ENCODE data around the gene TAF1.
"Not testable (repeated sequence)": the region's sequence is repeated elsewhere in the genome, so short reads cannot be mapped to it uniquely, and the experiment has no call there.

Gene TAF1

DNA sequence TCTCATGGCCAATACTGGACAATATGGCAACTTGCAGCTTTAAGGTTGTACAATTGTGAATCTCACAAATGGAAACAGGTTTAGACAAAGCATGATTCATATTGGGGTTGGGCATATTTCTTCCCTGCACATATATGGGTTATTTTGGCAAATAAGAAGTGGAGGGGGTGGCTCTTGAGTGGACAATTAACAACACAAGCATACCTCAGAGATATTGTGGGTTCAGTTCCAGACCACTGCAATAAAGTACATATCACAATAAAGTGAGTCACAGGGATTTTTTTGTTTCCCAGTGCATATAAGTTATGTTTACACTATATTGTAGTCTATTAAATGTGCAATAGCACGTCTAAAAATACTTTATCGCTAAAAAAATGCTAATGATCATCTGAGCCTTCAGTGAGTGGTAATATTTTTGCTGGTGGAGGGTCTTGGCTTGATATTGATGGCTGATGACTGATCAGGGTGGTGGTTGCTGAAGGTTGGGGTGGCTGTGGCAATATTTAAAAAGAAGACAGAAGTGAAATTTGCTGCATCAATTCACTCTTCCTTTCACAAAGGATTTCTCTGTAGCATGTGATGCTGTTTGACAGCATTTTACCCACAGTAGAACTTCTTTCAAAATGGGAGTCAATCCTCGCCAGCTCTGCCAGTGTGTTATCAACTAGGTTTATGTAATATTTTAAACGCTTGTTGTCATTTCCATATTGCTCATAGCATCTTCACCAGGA, 116.2 kb downstream of the TAF1 start:
- H3K4me1 ChIP-seq: peaks cover 0 to 20% (median 0%) of the 10 kb centered on the region in 10 experiments; a peak in 6 of 20 replicates
- no peaks in the 10 kb centered on the region for H3K9me3 ChIP-seq (replicated peaks in 1 of 11)
- no peaks in the 10 kb centered on the region for H3K36me3 ChIP-seq
- TF ChIP-seq Cebpa-rat (IDR thresholded peaks at IDR 0.05): no peak
- H4K20me1 ChIP-seq: no peaks in the 10 kb centered on the region
- peak overlapping the region in 4 of 11 experiments; percentile 21 to 39 (median 26); a peak in 3 of 22 replicates for H3K4me2 ChIP-seq
- H3K27me3 ChIP-seq: peaks cover 34 to 72% (median 48%) of the 10 kb centered on the region in 11 experiments; a peak in 21 of 22 replicates
- peak overlapping the region in 3 of 11 experiments; percentile 41 to 49 (median 42); a peak in 5 of 22 replicates for H3K27ac ChIP-seq
- no peak overlapping the region for H3K4me3 ChIP-seq
- H3K9ac ChIP-seq: no peak overlapping the region

DNA sequence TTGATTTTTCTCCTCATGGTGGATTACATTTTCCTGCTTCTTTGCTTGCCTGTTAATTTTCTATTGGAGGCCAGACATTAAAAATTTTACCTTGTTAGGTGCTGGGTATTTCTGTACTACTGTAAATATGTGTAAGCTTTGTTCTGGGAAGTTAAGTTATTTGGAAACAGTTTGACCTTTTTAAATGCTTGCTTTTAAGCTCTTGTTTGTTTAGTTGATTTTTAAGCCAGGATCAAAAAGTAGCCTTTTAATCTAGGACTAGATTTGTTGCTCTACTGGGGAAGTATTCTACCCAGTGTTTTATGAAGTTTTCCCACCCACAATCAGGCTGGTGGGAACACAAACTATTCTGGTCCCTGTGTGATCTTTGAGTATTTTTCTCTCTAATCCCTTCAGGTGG, 121.7 kb downstream of the TAF1 start:
- H3K9ac ChIP-seq: no peak overlapping the region
- no peak overlapping the region for H3K27ac ChIP-seq
- TF ChIP-seq Cebpa-rat (IDR thresholded peaks at IDR 0.05): no peak

DNA sequence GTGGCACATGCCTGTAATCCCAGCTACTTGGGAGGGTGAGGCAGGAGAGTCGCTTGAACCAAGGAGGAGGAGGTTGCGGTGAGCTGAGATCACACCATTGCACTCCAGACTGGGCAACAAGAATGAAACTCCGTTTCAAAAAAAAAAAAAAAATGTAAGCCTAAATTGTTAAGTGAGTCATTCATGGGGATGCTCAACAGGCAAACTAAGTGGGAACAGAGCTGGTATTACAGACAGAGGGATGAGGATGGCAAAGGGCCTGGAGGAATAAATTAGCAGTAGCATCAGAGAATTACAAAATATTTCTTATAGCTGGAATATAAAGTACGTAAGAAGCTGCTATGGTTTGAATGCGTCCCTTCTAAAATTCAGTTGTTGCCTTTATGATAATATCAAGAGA, 123.4 kb downstream of the TAF1 start:
- Histone ChIP-seq H3K4me3 (no peak overlapping the region), H3K27ac (no peak overlapping the region), H3K9ac (no peak overlapping the region), H4K20me1 (no peaks in the 10 kb centered on the region), H3K9me3 (replicated peaks in 1 of 11) (peaks cover 19 to 29% (median 26%) of the 10 kb centered on the region in 11 experiments), H3K27me3 (peaks cover 28 to 80% (median 65%) of the 10 kb centered on the region in 11 experiments), H3K4me1 (no peaks in the 10 kb centered on the region), H3K4me2 (no peak overlapping the region), H3K36me3 (no peaks in the 10 kb centered on the region)
- TF ChIP-seq Cebpa-rat (IDR thresholded peaks at IDR 0.05): no peak

More for the DNA sequence above, 121.7 kb downstream of the TAF1 start:
- H3K9me3 ChIP-seq (replicated peaks in 1 of 11): peaks cover 7 to 12% (median 10%) of the 10 kb centered on the region in 11 experiments; a peak in 21 of 22 replicates
- peaks cover 23 to 78% (median 60%) of the 10 kb centered on the region in 11 experiments for H3K27me3 ChIP-seq
- H3K4me3 ChIP-seq: no peak overlapping the region
- H4K20me1 ChIP-seq: no peaks in the 10 kb centered on the region
- H3K36me3 ChIP-seq: no peaks in the 10 kb centered on the region
- peaks cover 0 to 6% (median 0%) of the 10 kb centered on the region in 10 experiments; a peak in 5 of 20 replicates for H3K4me1 ChIP-seq
- no peak overlapping the region for H3K4me2 ChIP-seq

DNA sequence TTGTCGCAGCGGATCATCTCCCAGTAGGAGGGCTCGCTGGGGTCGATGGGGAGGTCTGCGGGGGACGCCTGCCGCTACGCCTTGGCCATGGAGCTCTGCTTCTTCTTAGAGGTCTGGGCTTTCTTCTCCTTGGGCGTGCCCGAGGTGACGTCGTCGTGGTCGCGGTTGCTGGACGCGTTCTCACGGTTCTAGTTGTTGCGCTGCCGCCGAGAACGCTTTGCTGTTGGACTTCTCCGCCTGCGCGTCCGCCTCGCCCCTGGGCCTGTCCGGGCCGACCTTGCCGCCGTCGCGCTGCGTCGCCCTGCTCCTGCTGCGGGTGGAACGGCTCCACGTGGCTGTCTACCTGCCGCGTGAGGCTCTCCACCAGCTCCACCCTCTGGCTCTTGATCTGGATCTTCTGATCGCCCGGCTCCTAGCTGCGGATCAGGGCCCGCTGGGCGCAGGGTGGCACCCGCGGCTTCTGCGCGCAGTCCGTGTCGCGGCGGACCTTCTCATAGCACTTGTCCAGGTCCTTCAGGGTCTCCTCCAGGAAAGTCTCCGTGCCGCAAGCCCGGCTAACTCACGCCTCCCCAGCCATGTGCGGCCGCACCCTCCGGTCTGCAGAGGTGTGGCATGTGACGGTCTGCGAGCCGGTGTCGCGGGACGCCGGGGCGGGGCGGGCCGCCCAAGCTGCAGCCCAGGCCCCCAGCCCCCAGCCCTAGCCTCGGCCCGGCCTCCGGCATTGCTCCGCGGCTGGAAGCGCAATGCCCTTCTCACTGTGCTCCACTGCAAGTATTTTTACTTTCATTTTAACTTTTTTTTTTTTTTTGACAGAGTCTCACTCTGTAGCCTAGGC, 126.3 kb downstream of the TAF1 start:
- no peaks in the 10 kb centered on the region for H4K20me1 ChIP-seq
- H3K4me3 ChIP-seq: no peak overlapping the region
- H3K9me3 ChIP-seq (replicated peaks in 1 of 11): peaks cover 28 to 40% (median 35%) of the 10 kb centered on the region in 11 experiments
- H3K9ac ChIP-seq: no peak overlapping the region
- H3K27ac ChIP-seq: no peak overlapping the region
- H3K36me3 ChIP-seq: no peaks in the 10 kb centered on the region
- TF ChIP-seq Cebpa-rat (IDR thresholded peaks at IDR 0.05): no peak
- peaks cover 34 to 83% (median 67%) of the 10 kb centered on the region in 11 experiments for H3K27me3 ChIP-seq
- no peaks in the 10 kb centered on the region for H3K4me1 ChIP-seq
- H3K4me2 ChIP-seq: peak overlapping the region in 2 of 11 experiments; percentile 7 to 23; a peak in 1 of 22 replicates

DNA sequence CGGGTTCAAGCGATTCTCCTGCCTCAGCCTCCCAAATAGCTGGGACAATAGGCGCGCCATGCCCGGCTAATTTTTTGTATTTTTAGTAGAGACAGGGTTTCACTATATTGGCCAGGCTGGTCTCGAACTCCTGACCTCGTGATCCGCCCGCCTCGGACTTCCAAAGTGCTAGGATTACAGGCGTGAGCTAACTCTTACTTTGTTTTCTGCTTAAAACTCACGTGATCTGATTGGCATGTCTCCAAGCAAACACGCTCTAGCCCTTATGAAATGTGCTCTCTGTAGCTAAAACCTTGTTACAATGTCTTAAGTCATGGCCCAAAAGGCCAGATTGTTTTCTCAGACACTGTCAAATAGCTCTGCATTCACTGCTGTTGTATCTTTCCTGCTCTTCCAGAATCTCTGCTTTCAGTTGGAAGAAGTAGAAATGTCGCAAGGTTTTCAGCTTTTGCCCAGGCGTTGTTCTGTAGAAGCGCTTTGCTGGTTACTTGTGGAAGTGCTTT, 127.0 kb downstream of the TAF1 start:
- H4K20me1 ChIP-seq: no peaks in the 10 kb centered on the region
- H3K9me3 ChIP-seq (replicated peaks in 1 of 11): peaks cover 28 to 40% (median 35%) of the 10 kb centered on the region in 11 experiments
- TF ChIP-seq Cebpa-rat (IDR thresholded peaks at IDR 0.05): no peak
- no peaks in the 10 kb centered on the region for H3K36me3 ChIP-seq
- H3K27ac ChIP-seq: no peak overlapping the region
- no peak overlapping the region for H3K9ac ChIP-seq
- no peaks in the 10 kb centered on the region for H3K4me1 ChIP-seq
- H3K4me2 ChIP-seq: no peak overlapping the region
- H3K4me3 ChIP-seq: no peak overlapping the region
- H3K27me3 ChIP-seq: peaks cover 33 to 81% (median 62%) of the 10 kb centered on the region in 11 experiments

DNA sequence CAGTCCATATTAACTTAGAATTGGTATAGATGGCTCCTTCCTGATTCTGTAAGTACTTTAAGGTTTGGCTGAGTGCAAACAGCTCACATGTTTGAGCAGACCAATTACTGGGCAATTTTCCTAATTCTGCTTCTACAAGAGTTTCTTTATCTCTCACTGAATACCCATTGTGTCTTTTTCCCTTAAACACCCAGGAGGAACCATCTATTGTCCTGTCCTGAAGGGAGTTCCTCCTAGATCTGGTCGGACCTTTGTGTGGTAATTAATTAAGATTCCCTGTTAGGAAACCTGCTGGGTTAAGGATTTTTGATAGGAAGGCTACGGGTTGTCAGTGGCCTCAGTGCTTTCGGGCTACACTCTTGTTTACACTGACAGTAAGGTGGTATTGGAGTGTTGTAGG, 129.8 kb downstream of the TAF1 start:
- Histone ChIP-seq H3K27me3 (peaks cover 20 to 65% (median 50%) of the 10 kb centered on the region in 11 experiments), H3K9me3 (replicated peaks in 1 of 11) (peaks cover 28 to 39% (median 35%) of the 10 kb centered on the region in 11 experiments)
- not testable (repeated sequence) for H4K20me1 ChIP-seq, H3K9ac ChIP-seq, H3K27ac ChIP-seq, H3K4me1 ChIP-seq, H3K4me2 ChIP-seq, H3K36me3 ChIP-seq, H3K4me3 ChIP-seq

DNA sequence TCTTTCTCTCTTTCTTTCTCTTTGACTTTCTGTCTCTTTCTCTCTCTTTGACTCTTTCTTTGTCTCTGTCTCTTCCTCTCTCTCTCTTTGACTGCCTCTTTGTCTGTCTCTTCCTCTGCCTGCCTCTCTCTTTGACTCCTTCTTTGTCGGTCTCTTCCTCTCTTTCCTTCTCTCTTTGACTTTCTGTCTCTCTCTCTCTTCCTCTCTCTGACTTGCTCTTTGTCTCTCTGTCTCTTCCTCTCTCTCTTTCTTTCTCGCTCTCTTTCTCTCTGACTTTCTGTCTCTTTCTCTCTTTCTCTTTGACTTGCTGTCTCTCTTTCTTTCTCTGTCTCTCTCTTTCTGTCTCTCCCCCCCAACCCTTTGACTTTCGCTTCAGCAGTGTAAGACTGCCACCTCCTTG, 130.3 kb downstream of the TAF1 start:
- Histone ChIP-seq H3K9me3 (replicated peaks in 1 of 11) (peaks cover 28 to 43% (median 38%) of the 10 kb centered on the region in 11 experiments), H3K4me2 (no peak overlapping the region), H3K9ac (no peak overlapping the region), H3K27ac (no peak overlapping the region), H4K20me1 (no peaks in the 10 kb centered on the region), H3K4me3 (no peak overlapping the region), H3K27me3 (peaks cover 15 to 64% (median 47%) of the 10 kb centered on the region in 11 experiments), H3K36me3 (no peaks in the 10 kb centered on the region), H3K4me1 (no peaks in the 10 kb centered on the region)
- no peak for TF ChIP-seq Cebpa-rat (IDR thresholded peaks at IDR 0.05)

DNA sequence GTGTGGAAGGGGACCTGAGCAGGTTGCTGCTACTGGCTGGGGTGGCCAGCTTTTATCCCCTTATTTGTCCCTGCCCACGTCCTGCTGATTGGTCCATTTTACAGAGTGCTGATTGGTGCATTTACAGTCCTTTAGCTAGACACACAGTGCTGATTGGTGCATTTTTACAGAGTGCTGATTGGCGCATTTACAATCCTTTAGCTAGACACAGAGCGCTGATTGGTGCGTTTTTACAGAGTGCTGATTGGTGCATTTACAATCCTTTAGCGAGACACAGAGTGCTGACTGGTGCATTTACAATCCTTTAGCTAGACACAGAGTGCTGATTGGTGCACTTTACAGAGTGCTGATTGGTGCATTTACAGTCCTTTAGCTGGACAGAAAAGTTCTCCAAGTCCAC, 135.9 kb downstream of the TAF1 start:
- H3K4me1 ChIP-seq, H3K9ac ChIP-seq, H3K27ac ChIP-seq, H3K36me3 ChIP-seq, H3K4me2 ChIP-seq, H4K20me1 ChIP-seq, H3K4me3 ChIP-seq: not testable (repeated sequence)
- H3K27me3 ChIP-seq: peaks cover 10 to 62% (median 41%) of the 10 kb centered on the region in 11 experiments; a peak in 21 of 22 replicates
- peaks cover 9 to 23% (median 19%) of the 10 kb centered on the region in 11 experiments; a peak in 19 of 22 replicates for H3K9me3 ChIP-seq (replicated peaks in 1 of 11)

DNA sequence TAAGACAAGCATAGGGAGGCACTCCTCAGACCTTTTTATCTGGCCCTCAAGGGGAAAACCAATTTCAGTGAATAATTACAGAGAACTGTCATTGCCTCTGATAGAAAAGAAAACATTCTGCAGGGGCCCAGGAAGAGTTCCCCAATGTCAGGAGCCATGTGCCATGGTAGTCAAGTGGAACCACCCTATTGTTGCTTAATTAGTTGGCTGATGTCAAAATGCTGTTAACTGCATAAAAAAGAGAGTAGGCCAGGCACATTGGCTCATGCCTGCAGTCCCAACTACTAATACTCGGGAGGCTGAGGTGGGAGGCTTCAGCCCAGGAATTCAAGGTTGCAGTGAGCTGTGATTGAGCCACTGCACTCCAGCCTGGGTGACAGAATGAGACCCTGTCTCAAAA, 138.2 kb downstream of the TAF1 start:
- Histone ChIP-seq H4K20me1 (no peaks in the 10 kb centered on the region; a peak in 1 of 22 replicates), H3K27me3 (peaks cover 13 to 74% (median 34%) of the 10 kb centered on the region in 11 experiments; a peak in 21 of 22 replicates), H3K9me3 (replicated peaks in 1 of 11) (peaks cover 9 to 23% (median 19%) of the 10 kb centered on the region in 11 experiments; a peak in 19 of 22 replicates), H3K4me3 (no peak overlapping the region), H3K4me2 (no peak overlapping the region), H3K36me3 (no peaks in the 10 kb centered on the region), H3K4me1 (no peaks in the 10 kb centered on the region), H3K9ac (no peak overlapping the region), H3K27ac (no peak overlapping the region)
- no peak for TF ChIP-seq Cebpa-rat (IDR thresholded peaks at IDR 0.05)
